ENCODE results near the gene GNB1.

DNA sequence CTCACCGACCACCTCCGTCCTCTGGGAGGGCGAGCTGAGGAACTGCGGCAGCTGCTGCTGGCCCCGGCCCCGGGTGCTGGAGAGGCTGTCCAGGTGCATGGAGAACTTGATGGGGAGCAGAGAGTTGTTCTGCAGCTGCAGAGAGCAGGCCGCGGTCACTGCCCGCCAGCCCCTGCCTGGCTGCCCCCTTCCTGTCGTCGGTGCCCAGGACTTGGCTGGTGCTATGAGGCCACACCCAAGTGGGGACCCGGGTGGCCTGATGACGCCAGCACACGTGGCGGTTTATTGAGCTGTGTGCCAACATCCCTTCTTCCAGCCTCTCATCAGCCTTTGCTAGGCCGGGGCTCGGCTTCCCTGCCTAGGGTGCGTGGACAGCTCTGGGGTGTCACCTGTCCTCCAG is 33.5 kb upstream of the GNB1 start:
- TF ChIP-seq, protein P1, sequence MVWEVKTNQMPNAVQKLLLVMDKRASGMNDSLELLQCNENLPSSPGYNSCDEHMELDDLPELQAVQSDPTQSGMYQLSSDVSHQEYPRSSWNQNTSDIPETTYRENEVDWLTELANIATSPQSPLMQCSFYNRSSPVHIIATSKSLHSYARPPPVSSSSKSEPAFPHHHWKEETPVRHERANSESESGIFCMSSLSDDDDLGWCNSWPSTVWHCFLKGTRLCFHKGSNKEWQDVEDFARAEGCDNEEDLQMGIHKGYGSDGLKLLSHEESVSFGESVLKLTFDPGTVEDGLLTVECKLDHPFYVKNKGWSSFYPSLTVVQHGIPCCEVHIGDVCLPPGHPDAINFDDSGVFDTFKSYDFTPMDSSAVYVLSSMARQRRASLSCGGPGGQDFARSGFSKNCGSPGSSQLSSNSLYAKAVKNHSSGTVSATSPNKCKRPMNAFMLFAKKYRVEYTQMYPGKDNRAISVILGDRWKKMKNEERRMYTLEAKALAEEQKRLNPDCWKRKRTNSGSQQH (CRISPR knock-in tag; IDR thresholded peaks at IDR 0.05) = no peak
- no peak for TF ChIP-seq MAFK (IDR thresholded peaks at IDR 0.05; ENCODE audit: low read length)
- TF ChIP-seq, protein P2, sequence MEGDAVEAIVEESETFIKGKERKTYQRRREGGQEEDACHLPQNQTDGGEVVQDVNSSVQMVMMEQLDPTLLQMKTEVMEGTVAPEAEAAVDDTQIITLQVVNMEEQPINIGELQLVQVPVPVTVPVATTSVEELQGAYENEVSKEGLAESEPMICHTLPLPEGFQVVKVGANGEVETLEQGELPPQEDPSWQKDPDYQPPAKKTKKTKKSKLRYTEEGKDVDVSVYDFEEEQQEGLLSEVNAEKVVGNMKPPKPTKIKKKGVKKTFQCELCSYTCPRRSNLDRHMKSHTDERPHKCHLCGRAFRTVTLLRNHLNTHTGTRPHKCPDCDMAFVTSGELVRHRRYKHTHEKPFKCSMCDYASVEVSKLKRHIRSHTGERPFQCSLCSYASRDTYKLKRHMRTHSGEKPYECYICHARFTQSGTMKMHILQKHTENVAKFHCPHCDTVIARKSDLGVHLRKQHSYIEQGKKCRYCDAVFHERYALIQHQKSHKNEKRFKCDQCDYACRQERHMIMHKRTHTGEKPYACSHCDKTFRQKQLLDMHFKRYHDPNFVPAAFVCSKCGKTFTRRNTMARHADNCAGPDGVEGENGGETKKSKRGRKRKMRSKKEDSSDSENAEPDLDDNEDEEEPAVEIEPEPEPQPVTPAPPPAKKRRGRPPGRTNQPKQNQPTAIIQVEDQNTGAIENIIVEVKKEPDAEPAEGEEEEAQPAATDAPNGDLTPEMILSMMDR (IDR thresholded peaks at IDR 0.05 in 2 of 3, conservative IDR thresholded peaks at IDR 0.05 in 1 of 3; ENCODE audit: insufficient read depth in 2 of 3, low read depth in 1 of 3, low read length in 3 of 3) = no peak
- TF ChIP-seq, protein P3, sequence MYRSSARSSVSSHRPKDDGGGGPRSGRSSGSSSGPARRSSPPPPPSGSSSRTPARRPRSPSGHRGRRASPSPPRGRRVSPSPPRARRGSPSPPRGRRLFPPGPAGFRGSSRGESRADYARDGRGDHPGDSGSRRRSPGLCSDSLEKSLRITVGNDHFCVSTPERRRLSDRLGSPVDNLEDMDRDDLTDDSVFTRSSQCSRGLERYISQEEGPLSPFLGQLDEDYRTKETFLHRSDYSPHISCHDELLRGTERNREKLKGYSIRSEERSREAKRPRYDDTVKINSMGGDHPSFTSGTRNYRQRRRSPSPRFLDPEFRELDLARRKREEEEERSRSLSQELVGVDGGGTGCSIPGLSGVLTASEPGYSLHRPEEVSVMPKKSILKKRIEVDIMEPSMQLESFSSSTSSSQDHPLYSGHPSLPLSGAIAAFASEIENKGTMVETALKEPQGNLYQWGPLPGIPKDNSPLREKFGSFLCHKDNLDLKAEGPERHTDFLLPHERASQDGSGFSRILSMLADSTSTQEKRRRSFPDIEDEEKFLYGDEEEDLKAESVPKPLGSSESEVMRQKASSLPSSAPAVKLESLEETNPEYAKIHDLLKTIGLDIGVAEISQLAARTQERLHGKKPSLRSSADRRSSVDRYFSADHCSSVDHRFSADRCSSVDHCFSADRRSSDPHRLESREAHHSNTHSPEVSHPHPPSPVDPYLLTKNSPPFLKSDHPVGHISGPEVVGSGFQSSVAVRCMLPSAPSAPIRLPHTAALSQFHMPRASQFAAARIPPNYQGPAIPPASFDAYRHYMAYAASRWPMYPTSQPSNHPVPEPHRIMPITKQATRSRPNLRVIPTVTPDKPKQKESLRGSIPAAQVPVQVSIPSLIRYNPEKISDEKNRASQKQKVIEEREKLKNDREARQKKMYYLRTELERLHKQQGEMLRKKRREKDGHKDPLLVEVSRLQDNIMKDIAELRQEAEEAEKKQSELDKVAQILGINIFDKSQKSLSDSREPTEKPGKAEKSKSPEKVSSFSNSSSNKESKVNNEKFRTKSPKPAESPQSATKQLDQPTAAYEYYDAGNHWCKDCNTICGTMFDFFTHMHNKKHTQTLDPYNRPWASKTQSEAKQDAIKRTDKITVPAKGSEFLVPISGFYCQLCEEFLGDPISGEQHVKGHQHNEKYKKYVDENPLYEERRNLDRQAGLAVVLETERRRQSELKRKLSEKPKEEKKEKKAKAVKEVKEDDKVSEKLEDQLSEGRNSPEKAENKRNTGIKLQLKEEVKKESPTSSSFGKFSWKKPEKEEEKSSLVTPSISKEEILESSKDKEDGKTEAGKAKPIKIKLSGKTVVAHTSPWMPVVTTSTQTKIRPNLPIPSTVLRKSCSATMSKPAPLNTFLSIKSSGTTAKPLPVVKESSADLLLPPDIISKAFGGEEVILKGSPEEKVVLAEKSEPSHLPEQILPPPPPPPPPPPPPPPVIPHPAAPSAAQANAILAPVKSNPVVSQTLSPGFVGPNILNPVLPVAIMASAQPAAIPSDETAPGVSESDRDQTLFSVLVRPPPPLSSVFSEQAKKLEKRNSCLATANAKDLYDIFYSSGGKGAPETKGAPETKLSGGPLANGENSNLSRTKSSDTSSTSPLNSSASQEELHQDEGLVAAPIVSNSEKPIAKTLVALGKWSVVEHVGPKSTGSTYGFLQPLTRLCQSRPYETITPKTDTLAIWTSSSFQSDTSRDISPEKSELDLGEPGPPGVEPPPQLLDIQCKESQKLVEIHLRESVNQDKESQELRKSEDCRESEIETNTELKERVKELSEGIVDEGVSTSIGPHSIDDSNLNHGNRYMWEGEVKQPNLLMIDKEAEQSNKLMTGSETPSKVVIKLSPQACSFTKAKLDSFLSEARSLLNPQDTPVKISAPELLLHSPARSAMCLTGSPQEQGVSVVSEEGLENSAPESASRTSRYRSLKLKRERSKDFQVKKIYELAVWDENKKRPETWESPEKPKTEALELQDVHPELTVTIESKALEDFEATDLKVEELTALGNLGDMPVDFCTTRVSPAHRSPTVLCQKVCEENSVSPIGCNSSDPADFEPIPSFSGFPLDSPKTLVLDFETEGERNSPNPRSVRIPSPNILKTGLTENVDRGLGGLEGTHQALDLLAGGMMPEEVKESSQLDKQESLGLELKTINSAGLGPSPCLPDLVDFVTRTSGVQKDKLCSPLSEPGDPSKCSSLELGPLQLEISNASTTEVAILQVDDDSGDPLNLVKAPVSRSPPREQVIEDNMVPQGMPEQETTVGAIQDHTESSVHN (IDR thresholded peaks at IDR 0.05; ENCODE audit: borderline replicate concordance in 1 of 2, low read depth in 1 of 2) = no peak
- TF ChIP-seq ZFP36 (IDR thresholded peaks at IDR 0.05; ENCODE audit: low read depth, low read length, partially characterized antibody) = no peak
